Stimulated activated CD8-positive, alpha-beta memory T cell treated with anti-CD3 and anti-CD28 coated beads, Interleukin-2, amount 100 ng/mL, for 48 hours (primary cell): ENCODE results near the gene PRKCE.

Experiments
- DNase-seq, 2 donors: peaks; one replicate each; pipeline ENCODE4 v3.0.0-alpha.2; 2020; ENCODE audit warnings: low read depth in 2 of 2

Gene PRKCE

GRCh38 chr2:46225730-46226129, 574.3 kb downstream of the PRKCE start:
- no peak for DNase-seq

- DNase-seq = no peak
Observed at GRCh38 chr2:46226620-46227019, 575.1 kb downstream of the PRKCE start.

GRCh38 chr2:46227022-46227421, 575.5 kb downstream of the PRKCE start:
- DNase-seq = no peak

- DNase-seq = no peak
Observed at GRCh38 chr2:46227674-46228289, 576.3 kb downstream of the PRKCE start.

DNA sequence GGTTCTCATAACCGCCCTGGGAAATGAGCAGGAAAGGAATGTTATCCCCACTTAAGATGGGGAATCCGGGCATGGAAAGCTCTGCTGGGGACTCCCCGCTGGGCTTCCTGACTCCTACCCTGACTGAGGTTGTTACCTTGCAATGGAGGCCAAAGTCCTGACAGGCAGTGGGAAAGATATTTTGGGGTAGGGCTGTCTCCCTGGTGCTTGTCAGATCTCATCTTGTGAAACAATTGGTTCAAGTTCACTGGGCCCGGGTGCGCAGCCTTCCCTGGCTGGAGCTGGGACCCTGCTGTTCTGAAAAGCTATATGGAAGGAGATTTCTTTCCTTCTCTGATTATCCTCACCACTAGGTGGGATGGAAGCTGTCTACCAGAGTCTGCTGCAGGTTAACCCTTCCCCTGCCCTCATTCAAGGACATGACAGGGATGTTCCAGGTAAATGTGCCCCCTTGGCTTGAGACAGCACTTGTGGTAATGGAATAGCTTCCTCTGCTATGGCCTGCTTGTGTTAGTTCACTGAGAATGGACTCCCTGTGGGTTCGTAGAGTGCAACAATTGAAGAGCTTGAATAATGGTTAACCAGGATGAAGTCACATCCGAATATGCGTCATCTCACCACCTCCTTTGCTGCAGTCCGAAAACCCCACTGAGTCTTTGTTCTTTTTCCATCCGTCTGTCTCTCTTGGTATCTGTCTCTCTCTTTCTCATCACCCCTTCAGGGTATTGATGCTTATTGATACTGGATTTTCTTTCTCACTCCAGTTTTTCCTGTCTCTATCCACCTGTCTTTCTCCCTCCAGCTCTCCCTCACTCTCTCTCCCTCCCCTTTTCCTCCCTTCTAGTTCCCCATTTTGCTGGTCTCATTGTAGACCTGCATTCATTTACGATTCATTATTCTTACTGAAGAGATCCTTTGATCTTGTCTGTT, 577.9 kb downstream of the PRKCE start:
- DNase-seq = no peak

DNA sequence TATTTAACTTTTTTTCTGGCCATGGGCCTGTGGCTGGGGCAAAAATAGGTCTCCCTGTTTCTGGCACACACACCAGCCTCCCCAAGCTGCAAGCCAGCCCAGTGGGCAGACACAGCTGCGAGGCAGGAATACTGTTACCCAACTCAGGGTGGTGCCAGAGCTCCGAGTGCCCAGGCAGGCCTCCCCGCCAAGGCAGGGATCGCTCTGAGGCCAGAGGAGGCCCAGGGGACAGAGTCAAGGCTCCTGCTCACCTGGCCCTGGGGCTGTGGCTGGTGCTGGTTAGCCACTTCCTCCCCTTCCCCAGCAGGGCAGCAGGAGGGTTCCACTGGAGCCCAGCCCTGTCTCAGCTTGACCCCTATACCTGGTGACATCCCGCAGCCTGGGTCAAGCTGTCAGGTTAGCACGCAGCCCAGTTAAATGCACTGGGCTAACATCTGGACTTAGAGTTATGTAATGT, 578.7 kb downstream of the PRKCE start:
- no peak for DNase-seq

DNA sequence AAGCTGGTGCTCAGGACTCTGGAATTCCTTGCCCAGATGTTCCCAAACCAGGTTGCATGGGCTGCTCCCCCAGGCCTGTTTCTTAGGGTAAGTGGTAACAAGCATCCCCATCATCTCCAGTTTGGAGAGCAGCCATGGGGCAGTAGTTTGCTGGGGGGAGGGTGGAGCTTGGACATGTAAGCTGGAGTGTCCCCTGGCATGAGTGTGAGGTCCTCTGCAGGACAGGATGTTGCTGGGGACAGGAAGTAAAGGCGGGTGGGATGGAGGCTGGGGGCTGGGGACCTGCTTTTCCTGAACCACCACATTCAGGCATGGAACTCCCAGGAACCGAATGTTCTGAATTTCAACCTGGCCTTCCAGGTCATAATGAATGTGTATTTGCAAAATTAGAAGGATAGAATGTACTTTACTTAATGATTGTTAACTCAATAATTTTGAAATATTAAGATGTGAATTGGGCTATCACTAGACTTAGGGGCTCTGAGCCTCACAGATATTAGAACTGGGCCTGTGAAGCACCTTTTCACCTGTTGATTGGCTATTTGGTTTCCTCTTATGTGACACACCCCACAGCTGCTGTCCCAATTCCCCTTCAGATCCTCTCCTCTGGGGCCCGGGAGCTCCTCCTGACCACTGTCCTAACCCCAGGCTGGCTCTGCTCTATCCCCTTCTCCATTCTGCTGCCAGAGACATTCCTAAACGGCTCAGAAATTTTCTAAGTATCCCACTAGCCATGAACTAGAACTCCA, 579.4 kb downstream of the PRKCE start:
- no peak for DNase-seq

GRCh38 chr2:46231721-46232120, 580.2 kb downstream of the PRKCE start:
- no peak for DNase-seq

DNA sequence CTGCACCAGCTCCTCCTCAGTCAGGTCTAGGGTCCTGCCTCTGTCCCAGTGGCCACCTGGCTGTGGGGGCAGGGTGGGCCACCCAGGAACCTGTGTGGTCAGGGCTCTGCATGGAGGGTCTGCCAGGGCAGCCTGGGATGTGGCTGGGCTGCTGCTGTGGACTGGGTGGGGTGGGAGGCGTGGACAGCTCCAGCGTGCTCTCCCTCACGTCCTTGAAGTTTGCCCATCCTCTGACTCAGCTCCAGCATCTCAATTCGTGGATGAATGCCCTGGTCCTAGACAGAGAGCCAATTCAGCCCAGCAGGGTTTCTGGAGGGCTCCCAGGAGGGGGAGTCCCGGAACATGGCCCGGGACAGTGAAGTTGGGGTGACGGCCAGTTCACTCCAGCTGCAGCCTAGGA, 581.4 kb downstream of the PRKCE start:
- DNase-seq = no peak

- DNase-seq = no peak
Observed at GRCh38 chr2:46236006-46236875, 584.8 kb downstream of the PRKCE start.

DNA sequence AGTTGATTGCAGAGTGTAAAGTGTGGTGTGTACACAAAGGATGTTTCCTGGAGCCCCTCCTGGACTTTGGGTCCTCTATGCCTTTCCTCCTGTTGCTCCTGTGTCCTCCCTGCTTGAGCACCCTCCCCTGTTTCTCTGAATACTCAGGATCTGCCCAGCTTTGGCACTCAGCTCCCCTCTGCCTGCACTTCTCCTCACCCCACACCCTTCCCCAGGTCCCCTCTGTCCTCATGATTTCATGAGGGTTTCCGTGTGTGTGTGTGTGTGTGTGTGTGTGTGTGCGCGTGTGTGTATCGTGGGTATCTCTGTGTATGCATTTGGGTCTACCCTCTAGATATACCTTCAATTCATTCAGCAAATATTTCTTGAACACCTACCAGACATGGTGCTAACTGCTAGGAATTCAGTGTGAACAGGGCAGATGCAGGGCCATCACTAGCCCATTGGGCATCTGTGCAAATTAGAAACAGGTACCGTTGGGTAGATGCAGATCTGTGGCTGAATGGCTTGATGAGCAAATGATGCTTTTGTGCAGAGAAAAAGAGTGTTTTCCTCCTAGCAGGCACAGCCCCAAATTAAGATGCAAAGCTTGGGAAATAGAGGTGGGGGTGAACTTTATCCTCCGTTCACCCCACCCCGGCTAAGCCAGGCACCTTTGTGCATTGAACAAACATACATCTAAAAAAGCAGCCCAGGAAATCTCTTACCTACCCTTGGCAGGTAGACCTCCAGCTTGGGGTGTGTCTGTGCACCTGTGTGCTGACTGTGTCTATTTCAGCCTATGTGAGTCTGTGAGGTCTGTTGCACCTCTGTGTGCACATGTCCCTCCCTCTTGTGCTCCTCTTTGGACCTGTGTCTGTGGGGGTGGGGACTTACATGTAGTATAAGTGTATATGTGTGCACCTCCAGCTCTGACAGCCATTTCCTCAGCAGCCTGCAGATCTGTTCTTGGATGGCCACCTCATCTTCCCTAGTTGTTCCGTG, 585.7 kb downstream of the PRKCE start:
- DNase-seq = no peak
